Renal cortical epithelial cell (primary cell): Measurements from ENCODE around the gene SRPK2. TPM values are rescaled to one million over a fixed set of nuclear protein-coding genes. Genes with fewer than 3 reads are reported as not detected.

Experiments
- DNase-seq: peaks from one replicate; pipeline ENCODE4 v3.0.0-alpha.2; 2011; ENCODE audit warnings: low read depth
- total RNA-seq: library from RNA; depleted of rRNA; stranded (reverse); fragments of >200 nt; gene quantifications from 2 replicates; pipeline ENCODE4 v1.2.3, GENCODE V29; 2014

Gene SRPK2
- total RNA-seq, 1 donor from 2014 or later = 79.5 TPM

GRCh38 chr7:105191331-105191730 lies 197.4 kb downstream of the SRPK2 start:
- no peak for DNase-seq

GRCh38 chr7:105189859-105190492 lies 198.7 kb downstream of the SRPK2 start:
- DNase-seq = no peak

- DNase-seq = no peak
These were observed 200.5 kb downstream of the SRPK2 start for GRCh38 chr7:105188201-105188600.

- no peak for DNase-seq
These were observed 201.2 kb downstream of the SRPK2 start for GRCh38 chr7:105187302-105188169.

- no peak for DNase-seq
These were observed 203.3 kb downstream of the SRPK2 start for GRCh38 chr7:105185290-105186010.

GRCh38 chr7:105180002-105180401 lies 208.7 kb downstream of the SRPK2 start:
- DNase-seq = no peak

GRCh38 chr7:105178928-105179541 lies 209.7 kb downstream of the SRPK2 start:
- peak; percentile 4 for DNase-seq

GRCh38 chr7:105178177-105178576 lies 210.5 kb downstream of the SRPK2 start:
- no peak for DNase-seq

GRCh38 chr7:105177026-105177425 lies 211.7 kb downstream of the SRPK2 start:
- no peak for DNase-seq

- DNase-seq = peak; percentile 12
These were observed 215.1 kb downstream of the SRPK2 start for GRCh38 chr7:105173586-105173985.

GRCh38 chr7:105164751-105165150 lies 224.0 kb downstream of the SRPK2 start:
- no peak for DNase-seq

- DNase-seq = no peak
These were observed 225.0 kb downstream of the SRPK2 start for GRCh38 chr7:105163718-105164117.

- DNase-seq = no peak
These were observed 227.4 kb downstream of the SRPK2 start for GRCh38 chr7:105161366-105161765.

GRCh38 chr7:105157278-105157677 lies 231.4 kb downstream of the SRPK2 start:
- DNase-seq = peak; percentile 53

GRCh38 chr7:105156731-105157130 lies 232.0 kb downstream of the SRPK2 start:
- peak; percentile 67 for DNase-seq

- no peak for DNase-seq
These were observed 234.6 kb downstream of the SRPK2 start for GRCh38 chr7:105154084-105154483.

- DNase-seq = no peak
These were observed 235.2 kb downstream of the SRPK2 start for GRCh38 chr7:105153531-105153930.

GRCh38 chr7:105151152-105151551 lies 237.6 kb downstream of the SRPK2 start:
- DNase-seq = no peak

- DNase-seq = no peak
These were observed 238.9 kb downstream of the SRPK2 start for GRCh38 chr7:105149827-105150226.

GRCh38 chr7:105141068-105141467 lies 247.7 kb downstream of the SRPK2 start:
- DNase-seq = peak; percentile 28

GRCh38 chr7:105139381-105139780 lies 249.3 kb downstream of the SRPK2 start:
- no peak for DNase-seq

- DNase-seq = no peak
These were observed 250.8 kb downstream of the SRPK2 start for GRCh38 chr7:105137898-105138297.
